GM23338 (cell line): Measurements from ENCODE around the gene TULP1. TPM values are rescaled to one million over a fixed set of nuclear protein-coding genes. Genes with fewer than 3 reads are reported as not detected.

Source experiments
- ATAC-seq: fragments of 200-7000 bp; cut with Tn5 transposase; 3 replicates; pipeline ENCODE4 v1.9.1; 2020
- DNase-seq: peaks from one replicate; pipeline ENCODE4 v3.0.0-alpha.2; 2015; ENCODE audit warnings: low spot score
- H2AFZ ChIP-seq: fragments of 200-600 bp; sonication (generic); 2 replicates; pipeline ENCODE4 v1.8.0; 2016; ENCODE audit warnings: antibody characterized with exemption, mild to moderate bottlenecking, moderate library complexity
- H3F3A ChIP-seq: fragments of 200-600 bp; sonication (generic); replicated peaks from 2 replicates; pipeline ENCODE4 v1.8.0; 2017; ENCODE audit warnings: antibody characterized with exemption, mixed run types, low read depth
- H3K27ac ChIP-seq: fragments of 200-600 bp; sonication (generic); 2 replicates; pipeline ENCODE4 v1.6.1; 2016; ENCODE audit warnings: low read depth
- H3K27me3 ChIP-seq: fragments of 200-600 bp; sonication (generic); 2 replicates; pipeline ENCODE4 v1.8.0; 2016; ENCODE audit warnings: mild to moderate bottlenecking, mixed run types, moderate library complexity; ENCODE audit not compliant: insufficient read depth
- H3K36me3 ChIP-seq: fragments of 200-600 bp; sonication (generic); 2 replicates; pipeline ENCODE4 v1.8.0; 2016; ENCODE audit warnings: mild to moderate bottlenecking; ENCODE audit not compliant: insufficient read depth
- H3K4me1 ChIP-seq: fragments of 200-600 bp; sonication (generic); 2 replicates; pipeline ENCODE4 v1.8.0; 2016; ENCODE audit warnings: mild to moderate bottlenecking, moderate library complexity; ENCODE audit not compliant: insufficient read depth
- H3K4me2 ChIP-seq: fragments of 200-600 bp; sonication (generic); 2 replicates; pipeline ENCODE4 v1.7.1; 2017; ENCODE audit warnings: mixed run types
- H3K4me3 ChIP-seq: fragments of 200-600 bp; sonication (generic); 2 replicates; pipeline ENCODE4 v1.6.1; 2016; ENCODE audit warnings: mixed run types
- H3K79me2 ChIP-seq: fragments of 200-600 bp; sonication (generic); replicated peaks from 2 replicates; pipeline ENCODE4 v1.8.0; 2017; ENCODE audit warnings: mild to moderate bottlenecking; ENCODE audit not compliant: insufficient read depth
- H3K9me2 ChIP-seq: fragments of 200-600 bp; sonication (generic); 2 replicates; pipeline ENCODE4 v1.8.0; 2017; ENCODE audit not compliant: insufficient read depth
- H4K20me1 ChIP-seq: fragments of 200-600 bp; sonication (generic); replicated peaks from 2 replicates; pipeline ENCODE4 v1.8.0; 2017; ENCODE audit warnings: mild to moderate bottlenecking; ENCODE audit not compliant: insufficient read depth
- H3K27ac Mint-ChIP-seq: 2 replicates; pipeline ENCODE4 v1.8.0; 2020; ENCODE audit warnings: inconsistent platforms, mild to moderate bottlenecking, moderate library complexity, mixed read lengths
- H3K27me3 Mint-ChIP-seq: 3 replicates; pipeline ENCODE4 v1.8.0; 2022; ENCODE audit warnings: low read depth, mild to moderate bottlenecking, moderate library complexity, mixed read lengths, inconsistent platforms; ENCODE audit not compliant: insufficient read depth, poor library complexity
- H3K36me3 Mint-ChIP-seq: 3 replicates; pipeline ENCODE4 v1.8.0; 2021; ENCODE audit warnings: low read depth, mild to moderate bottlenecking, inconsistent platforms, moderate library complexity, mixed read lengths
- H3K4me1 Mint-ChIP-seq: 3 replicates; pipeline ENCODE4 v1.8.0; 2020; ENCODE audit warnings: mild to moderate bottlenecking, inconsistent platforms, mixed read lengths
- H3K4me3 Mint-ChIP-seq: 3 replicates; pipeline ENCODE4 v1.8.0; 2021; ENCODE audit warnings: moderate library complexity, mild to moderate bottlenecking, inconsistent platforms, mixed read lengths
- H3K9me3 Mint-ChIP-seq: 3 replicates; pipeline ENCODE4 v1.8.0; 2020; ENCODE audit warnings: moderate library complexity, mild to moderate bottlenecking, inconsistent platforms, mixed read lengths
- CREB1 ChIP-seq: fragments of 250-450 bp; sonication (Bioruptor Pico); IDR thresholded peaks from 2 replicates; pipeline ENCODE4 v1.5.0; 2020; ENCODE audit warnings: low read depth, mild to moderate bottlenecking, moderate library complexity
- EZH2 ChIP-seq: fragments of 200-600 bp; sonication (generic); IDR thresholded peaks from one replicate; pipeline ENCODE4 v1.8.0; 2017; ENCODE audit warnings: antibody characterized with exemption, mild to moderate bottlenecking, low read depth; ENCODE audit not compliant: unreplicated experiment
- EZH2phosphoT487 ChIP-seq: fragments of 200-600 bp; sonication (generic); IDR thresholded peaks from one replicate; pipeline ENCODE4 v1.8.1; 2018; ENCODE audit warnings: antibody characterized with exemption; ENCODE audit not compliant: unreplicated experiment
- JUNB ChIP-seq: IDR thresholded peaks from one replicate; pipeline ENCODE4 v1.6.1; 2016; ENCODE audit warnings: antibody characterized with exemption; ENCODE audit not compliant: unreplicated experiment
- NANOG ChIP-seq: IDR thresholded peaks from 2 replicates; pipeline ENCODE4 v1.6.1; 2016; ENCODE audit warnings: antibody characterized with exemption, borderline replicate concordance
- POLR2AphosphoS5 ChIP-seq: IDR thresholded peaks from 2 replicates; pipeline ENCODE4 v1.6.1; 2016; ENCODE audit warnings: antibody characterized with exemption, low read depth
- STAT1 ChIP-seq: IDR thresholded peaks from one replicate; pipeline ENCODE4 v1.6.1; 2016; ENCODE audit warnings: antibody characterized with exemption; ENCODE audit not compliant: unreplicated experiment
- ZNF114 ChIP-seq: fragments of 250-450 bp; sonication (Bioruptor Pico); IDR thresholded peaks from 2 replicates; pipeline ENCODE4 v1.5.0; 2020; ENCODE audit warnings: mild to moderate bottlenecking, moderate library complexity
- ZNF331 ChIP-seq: fragments of 250-450 bp; sonication (Bioruptor Pico); IDR thresholded peaks from 2 replicates; pipeline ENCODE4 v1.5.0; 2020; ENCODE audit warnings: low read depth, mild to moderate bottlenecking, moderate library complexity
- polyA plus RNA-seq: library from polyadenylated mRNA; unstranded; fragments of >200 nt; fragmentation: Nextera tagmentation; extraction: Ambion mirVana; gene quantifications from 2 replicates; pipeline ENCODE4 v1.2.1, GENCODE V29; 2016
- total RNA-seq: library from RNA; depleted of rRNA; stranded (reverse); fragments of >200 nt; shearing (Covaris generic); gene quantifications from 2 replicates; pipeline ENCODE4 v1.2.3, GENCODE V29; 2014
- TF ChIP-seq, protein P1 (sequence below): IDR thresholded peaks from 2 replicates; pipeline ENCODE4 v1.6.1; 2016; ENCODE audit warnings: antibody characterized with exemption
- TF ChIP-seq, protein P2 (sequence below), 2 experiments: fragments of 200-600 bp in 1 of 2; sonication (generic) in 1 of 2; conservative IDR thresholded peaks; 2 replicates each; pipeline versions ENCODE4 v1.5.1 to v1.6.1; 2016 to 2017; ENCODE audit warnings: antibody characterized with exemption in 2 of 2, low read depth in 2 of 2, mild to moderate bottlenecking in 2 of 2, moderate library complexity in 1 of 2
- TF ChIP-seq, protein P3 (sequence below): fragments of 250-450 bp; sonication (Bioruptor Pico); IDR thresholded peaks from 2 replicates; pipeline ENCODE4 v1.5.0; 2020; ENCODE audit warnings: mild to moderate bottlenecking, moderate library complexity
- TF ChIP-seq, protein P4 (sequence below): IDR thresholded peaks from one replicate; pipeline ENCODE4 v1.6.1; 2018; ENCODE audit warnings: antibody characterized with exemption; ENCODE audit not compliant: unreplicated experiment

TULP1 gene
- total and polyA plus RNA-seq, 2 experiments from 2014 or later, result 3.0 to 3.8 TPM

DNA sequence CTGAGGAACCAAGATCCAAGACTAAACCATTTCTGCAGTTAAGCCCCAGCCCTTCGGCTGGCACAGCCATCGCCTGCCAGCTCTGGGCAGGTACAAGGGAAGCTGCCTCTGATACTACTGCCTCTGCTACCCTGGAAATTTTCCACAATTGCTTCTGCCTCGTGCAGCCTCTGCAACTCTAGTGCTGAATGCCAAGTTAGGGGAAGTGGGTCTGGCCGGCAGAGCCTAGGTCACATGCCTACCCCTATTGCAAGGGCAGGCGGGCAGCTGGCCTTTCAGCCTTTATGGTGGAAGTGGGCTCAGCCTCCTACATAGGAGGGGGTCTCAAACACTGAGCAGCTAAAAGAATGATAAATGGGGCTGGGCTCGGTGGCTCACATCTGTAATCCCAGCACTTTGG, 44.5 kb upstream of the TULP1 start:
- no peak overlapping the region for H3K4me3 ChIP-seq
- ATAC-seq, result no peak

More for the DNA sequence above, 44.5 kb upstream of the TULP1 start:
- H3K4me3 Mint-ChIP-seq, result no peak overlapping the region
- Histone ChIP-seq H3K4me1 (peaks cover 8% of the 10 kb centered on the region; the same call in 1 of the 2 replicates), H3F3A (no peaks in the 10 kb centered on the region), H3K27me3 (no peaks in the 10 kb centered on the region), H3K9me2 (0 out of 2 replicates have a peak, but pooled peaks cover 2% of the 10 kb centered on the region), H3K79me2 (no peaks in the 10 kb centered on the region), H2AFZ (no peak overlapping the region), H4K20me1 (no peaks in the 10 kb centered on the region), H3K27ac (no peak overlapping the region), H3K4me2 (no peak overlapping the region), H3K36me3 (no peaks in the 10 kb centered on the region)
- H3K4me1 Mint-ChIP-seq, result peaks cover 11% of the 10 kb centered on the region
- no peaks in the 10 kb centered on the region for H3K36me3 Mint-ChIP-seq
- no peak overlapping the region for H3K27ac Mint-ChIP-seq
- DNase-seq, result no peak
- TF ChIP-seq, protein P1, sequence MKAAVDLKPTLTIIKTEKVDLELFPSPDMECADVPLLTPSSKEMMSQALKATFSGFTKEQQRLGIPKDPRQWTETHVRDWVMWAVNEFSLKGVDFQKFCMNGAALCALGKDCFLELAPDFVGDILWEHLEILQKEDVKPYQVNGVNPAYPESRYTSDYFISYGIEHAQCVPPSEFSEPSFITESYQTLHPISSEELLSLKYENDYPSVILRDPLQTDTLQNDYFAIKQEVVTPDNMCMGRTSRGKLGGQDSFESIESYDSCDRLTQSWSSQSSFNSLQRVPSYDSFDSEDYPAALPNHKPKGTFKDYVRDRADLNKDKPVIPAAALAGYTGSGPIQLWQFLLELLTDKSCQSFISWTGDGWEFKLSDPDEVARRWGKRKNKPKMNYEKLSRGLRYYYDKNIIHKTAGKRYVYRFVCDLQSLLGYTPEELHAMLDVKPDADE, result no peak
- TF ChIP-seq EZH2phosphoT487 (no peak), JUNB (no peak), ZNF114 (CRISPR knock-in tag) (no peak), ZNF331 (CRISPR knock-in tag) (no peak), EZH2 (no peak), STAT1 (no peak), POLR2AphosphoS5 (no peak), CREB1 (CRISPR knock-in tag) (no peak), NANOG (no peak)
- TF ChIP-seq, protein P2, sequence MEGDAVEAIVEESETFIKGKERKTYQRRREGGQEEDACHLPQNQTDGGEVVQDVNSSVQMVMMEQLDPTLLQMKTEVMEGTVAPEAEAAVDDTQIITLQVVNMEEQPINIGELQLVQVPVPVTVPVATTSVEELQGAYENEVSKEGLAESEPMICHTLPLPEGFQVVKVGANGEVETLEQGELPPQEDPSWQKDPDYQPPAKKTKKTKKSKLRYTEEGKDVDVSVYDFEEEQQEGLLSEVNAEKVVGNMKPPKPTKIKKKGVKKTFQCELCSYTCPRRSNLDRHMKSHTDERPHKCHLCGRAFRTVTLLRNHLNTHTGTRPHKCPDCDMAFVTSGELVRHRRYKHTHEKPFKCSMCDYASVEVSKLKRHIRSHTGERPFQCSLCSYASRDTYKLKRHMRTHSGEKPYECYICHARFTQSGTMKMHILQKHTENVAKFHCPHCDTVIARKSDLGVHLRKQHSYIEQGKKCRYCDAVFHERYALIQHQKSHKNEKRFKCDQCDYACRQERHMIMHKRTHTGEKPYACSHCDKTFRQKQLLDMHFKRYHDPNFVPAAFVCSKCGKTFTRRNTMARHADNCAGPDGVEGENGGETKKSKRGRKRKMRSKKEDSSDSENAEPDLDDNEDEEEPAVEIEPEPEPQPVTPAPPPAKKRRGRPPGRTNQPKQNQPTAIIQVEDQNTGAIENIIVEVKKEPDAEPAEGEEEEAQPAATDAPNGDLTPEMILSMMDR (conservative IDR thresholded peaks at IDR 0.05; ENCODE audit: low read depth in 2 of 2), result no peak
- TF ChIP-seq, protein P3, sequence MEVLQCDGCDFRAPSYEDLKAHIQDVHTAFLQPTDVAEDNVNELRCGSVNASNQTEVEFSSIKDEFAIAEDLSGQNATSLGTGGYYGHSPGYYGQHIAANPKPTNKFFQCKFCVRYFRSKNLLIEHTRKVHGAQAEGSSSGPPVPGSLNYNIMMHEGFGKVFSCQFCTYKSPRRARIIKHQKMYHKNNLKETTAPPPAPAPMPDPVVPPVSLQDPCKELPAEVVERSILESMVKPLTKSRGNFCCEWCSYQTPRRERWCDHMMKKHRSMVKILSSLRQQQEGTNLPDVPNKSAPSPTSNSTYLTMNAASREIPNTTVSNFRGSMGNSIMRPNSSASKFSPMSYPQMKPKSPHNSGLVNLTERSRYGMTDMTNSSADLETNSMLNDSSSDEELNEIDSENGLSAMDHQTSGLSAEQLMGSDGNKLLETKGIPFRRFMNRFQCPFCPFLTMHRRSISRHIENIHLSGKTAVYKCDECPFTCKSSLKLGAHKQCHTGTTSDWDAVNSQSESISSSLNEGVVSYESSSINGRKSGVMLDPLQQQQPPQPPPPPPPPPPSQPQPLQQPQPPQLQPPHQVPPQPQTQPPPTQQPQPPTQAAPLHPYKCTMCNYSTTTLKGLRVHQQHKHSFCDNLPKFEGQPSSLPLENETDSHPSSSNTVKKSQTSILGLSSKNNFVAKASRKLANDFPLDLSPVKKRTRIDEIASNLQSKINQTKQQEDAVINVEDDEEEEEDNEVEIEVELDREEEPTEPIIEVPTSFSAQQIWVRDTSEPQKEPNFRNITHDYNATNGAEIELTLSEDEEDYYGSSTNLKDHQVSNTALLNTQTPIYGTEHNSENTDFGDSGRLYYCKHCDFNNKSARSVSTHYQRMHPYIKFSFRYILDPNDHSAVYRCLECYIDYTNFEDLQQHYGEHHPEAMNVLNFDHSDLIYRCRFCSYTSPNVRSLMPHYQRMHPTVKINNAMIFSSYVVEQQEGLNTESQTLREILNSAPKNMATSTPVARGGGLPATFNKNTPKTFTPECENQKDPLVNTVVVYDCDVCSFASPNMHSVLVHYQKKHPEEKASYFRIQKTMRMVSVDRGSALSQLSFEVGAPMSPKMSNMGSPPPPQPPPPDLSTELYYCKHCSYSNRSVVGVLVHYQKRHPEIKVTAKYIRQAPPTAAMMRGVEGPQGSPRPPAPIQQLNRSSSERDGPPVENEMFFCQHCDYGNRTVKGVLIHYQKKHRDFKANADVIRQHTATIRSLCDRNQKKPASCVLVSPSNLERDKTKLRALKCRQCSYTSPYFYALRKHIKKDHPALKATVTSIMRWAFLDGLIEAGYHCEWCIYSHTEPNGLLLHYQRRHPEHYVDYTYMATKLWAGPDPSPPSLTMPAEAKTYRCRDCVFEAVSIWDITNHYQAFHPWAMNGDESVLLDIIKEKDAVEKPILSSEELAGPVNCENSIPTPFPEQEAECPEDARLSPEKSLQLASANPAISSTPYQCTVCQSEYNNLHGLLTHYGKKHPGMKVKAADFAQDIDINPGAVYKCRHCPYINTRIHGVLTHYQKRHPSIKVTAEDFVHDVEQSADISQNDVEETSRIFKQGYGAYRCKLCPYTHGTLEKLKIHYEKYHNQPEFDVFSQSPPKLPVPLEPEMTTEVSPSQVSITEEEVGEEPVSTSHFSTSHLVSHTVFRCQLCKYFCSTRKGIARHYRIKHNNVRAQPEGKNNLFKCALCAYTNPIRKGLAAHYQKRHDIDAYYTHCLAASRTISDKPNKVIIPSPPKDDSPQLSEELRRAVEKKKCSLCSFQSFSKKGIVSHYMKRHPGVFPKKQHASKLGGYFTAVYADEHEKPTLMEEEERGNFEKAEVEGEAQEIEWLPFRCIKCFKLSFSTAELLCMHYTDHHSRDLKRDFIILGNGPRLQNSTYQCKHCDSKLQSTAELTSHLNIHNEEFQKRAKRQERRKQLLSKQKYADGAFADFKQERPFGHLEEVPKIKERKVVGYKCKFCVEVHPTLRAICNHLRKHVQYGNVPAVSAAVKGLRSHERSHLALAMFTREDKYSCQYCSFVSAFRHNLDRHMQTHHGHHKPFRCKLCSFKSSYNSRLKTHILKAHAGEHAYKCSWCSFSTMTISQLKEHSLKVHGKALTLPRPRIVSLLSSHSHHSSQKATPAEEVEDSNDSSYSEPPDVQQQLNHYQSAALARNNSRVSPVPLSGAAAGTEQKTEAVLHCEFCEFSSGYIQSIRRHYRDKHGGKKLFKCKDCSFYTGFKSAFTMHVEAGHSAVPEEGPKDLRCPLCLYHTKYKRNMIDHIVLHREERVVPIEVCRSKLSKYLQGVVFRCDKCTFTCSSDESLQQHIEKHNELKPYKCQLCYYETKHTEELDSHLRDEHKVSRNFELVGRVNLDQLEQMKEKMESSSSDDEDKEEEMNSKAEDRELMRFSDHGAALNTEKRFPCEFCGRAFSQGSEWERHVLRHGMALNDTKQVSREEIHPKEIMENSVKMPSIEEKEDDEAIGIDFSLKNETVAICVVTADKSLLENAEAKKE, result no peak
- TF ChIP-seq, protein P4, sequence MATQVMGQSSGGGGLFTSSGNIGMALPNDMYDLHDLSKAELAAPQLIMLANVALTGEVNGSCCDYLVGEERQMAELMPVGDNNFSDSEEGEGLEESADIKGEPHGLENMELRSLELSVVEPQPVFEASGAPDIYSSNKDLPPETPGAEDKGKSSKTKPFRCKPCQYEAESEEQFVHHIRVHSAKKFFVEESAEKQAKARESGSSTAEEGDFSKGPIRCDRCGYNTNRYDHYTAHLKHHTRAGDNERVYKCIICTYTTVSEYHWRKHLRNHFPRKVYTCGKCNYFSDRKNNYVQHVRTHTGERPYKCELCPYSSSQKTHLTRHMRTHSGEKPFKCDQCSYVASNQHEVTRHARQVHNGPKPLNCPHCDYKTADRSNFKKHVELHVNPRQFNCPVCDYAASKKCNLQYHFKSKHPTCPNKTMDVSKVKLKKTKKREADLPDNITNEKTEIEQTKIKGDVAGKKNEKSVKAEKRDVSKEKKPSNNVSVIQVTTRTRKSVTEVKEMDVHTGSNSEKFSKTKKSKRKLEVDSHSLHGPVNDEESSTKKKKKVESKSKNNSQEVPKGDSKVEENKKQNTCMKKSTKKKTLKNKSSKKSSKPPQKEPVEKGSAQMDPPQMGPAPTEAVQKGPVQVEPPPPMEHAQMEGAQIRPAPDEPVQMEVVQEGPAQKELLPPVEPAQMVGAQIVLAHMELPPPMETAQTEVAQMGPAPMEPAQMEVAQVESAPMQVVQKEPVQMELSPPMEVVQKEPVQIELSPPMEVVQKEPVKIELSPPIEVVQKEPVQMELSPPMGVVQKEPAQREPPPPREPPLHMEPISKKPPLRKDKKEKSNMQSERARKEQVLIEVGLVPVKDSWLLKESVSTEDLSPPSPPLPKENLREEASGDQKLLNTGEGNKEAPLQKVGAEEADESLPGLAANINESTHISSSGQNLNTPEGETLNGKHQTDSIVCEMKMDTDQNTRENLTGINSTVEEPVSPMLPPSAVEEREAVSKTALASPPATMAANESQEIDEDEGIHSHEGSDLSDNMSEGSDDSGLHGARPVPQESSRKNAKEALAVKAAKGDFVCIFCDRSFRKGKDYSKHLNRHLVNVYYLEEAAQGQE, result no peak
- H3K9me3 Mint-ChIP-seq, result no peaks in the 10 kb centered on the region
- no peaks in the 10 kb centered on the region for H3K27me3 Mint-ChIP-seq
